ENCODE results near the gene ARID1B.

GRCh38 chr6:156848533-156848932 is 71.4 kb downstream of the ARID1B start:
- no peak for TF ChIP-seq CTCF (conservative IDR thresholded peaks at IDR 0.05)
- no peak for TF ChIP-seq ZFX (IDR thresholded peaks at IDR 0.05)
